ENCODE measurements around the gene TAF1C. TPM values are rescaled to one million over a fixed set of nuclear protein-coding genes. Genes with fewer than 3 reads are reported as not detected.

TAF1C gene
- total RNA-seq, 2 donors from 2014 or later = 42.5 to 52.8 TPM

- H3K27ac Mint-ChIP-seq = no peak overlapping the region
- ATAC-seq = no peak
- no peak for DNase-seq (ENCODE audit: low spot score in 2 of 2)
- no peaks in the 10 kb centered on the region for H3K9me3 Mint-ChIP-seq
- H3K36me3 Mint-ChIP-seq = no peaks in the 10 kb centered on the region
Measured at GRCh38 chr16:84195201-84196093, 8.6 kb upstream of the TAF1C start.

- H3K9me3 Mint-ChIP-seq = no peaks in the 10 kb centered on the region
- peak overlapping the region; percentile 46 to 88 for H3K27ac Mint-ChIP-seq
- DNase-seq (ENCODE audit: low spot score in 2 of 2) (peak in 1 of 2 donors; percentile 33), ATAC-seq (peak; percentile 51 to 71)
- H3K36me3 Mint-ChIP-seq = no peaks in the 10 kb centered on the region
Measured at GRCh38 chr16:84194470-84195200, 7.8 kb upstream of the TAF1C start.

- ATAC-seq (peak; percentile 34 to 39), DNase-seq (ENCODE audit: low spot score in 2 of 2) (no peak)
- no peaks in the 10 kb centered on the region for H3K36me3 Mint-ChIP-seq
- no peaks in the 10 kb centered on the region for H3K9me3 Mint-ChIP-seq
- peak overlapping the region; percentile 55 to 88 for H3K27ac Mint-ChIP-seq
Measured at GRCh38 chr16:84194018-84194417, 7.2 kb upstream of the TAF1C start.

DNA sequence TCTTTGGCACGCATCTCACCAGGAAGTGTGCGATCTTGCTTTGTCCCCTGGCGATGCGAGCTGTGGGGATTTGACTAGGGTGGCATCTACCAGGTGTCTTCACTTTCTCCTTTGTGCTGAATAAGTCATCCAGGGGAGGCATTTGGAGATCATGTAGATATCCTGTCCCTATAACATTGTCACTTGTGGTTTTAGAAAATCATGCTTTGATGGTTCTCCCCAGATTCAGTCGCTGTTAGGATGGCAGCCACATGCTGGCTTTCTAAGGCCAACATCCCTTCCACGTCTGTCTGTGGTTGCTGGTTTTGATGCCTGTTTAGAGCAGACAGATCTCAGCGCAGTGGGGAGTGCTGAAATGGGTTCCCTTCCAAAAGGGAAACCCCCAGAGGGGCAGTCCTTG is 6.6 kb upstream of the TAF1C start:
- no peak for DNase-seq (ENCODE audit: low spot score in 2 of 2)
- H3K27ac Mint-ChIP-seq = peak overlapping the region; percentile 55 to 88

GRCh38 chr16:84191466-84191865 is 4.6 kb upstream of the TAF1C start:
- Mint-ChIP-seq H3K36me3 (peaks cover 5% of the 10 kb centered on the region in 2 donors), H3K9me3 (no peaks in the 10 kb centered on the region), H3K27ac (no peak overlapping the region)
- no peak for ATAC-seq
- DNase-seq (ENCODE audit: low spot score in 2 of 2) = no peak

More for the DNA sequence above, 6.6 kb upstream of the TAF1C start:
- peak; percentile 23 to 78 for ATAC-seq
- Mint-ChIP-seq H3K36me3 (no peaks in the 10 kb centered on the region), H3K9me3 (no peaks in the 10 kb centered on the region)

DNA sequence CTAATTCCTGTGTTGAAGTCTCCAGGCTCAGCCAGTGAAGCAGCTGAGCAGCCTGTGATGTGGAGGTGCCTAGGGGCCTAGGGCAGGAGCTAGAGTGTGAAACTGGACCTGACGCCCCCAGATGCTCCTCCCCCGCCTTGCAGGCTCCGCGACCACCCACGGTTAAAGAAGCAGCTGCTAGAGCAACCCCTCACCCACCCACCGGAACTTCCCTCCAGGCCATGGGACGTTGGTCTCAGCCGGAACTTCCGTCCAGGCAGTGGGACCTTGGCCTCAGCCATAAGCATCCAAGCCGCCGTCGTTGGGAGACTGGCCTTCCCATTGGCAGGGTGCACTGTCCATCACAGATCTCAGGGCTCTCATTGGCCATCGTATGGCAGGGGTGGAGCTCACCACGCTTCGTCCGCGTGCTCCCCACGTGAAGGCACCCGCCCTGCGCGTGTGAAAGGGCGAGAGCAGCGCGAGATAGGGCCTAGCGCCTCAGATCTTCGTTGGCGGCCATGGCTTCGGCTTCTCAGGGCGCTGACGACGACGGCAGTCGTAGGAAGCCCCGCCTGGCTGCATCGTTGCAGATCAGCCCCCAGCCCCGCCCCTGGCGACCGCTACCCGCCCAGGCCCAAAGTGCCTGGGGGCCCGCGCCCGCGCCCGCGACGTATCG is 4.0 kb upstream of the TAF1C start, which contains the start of gene ADAD2:
ADAD2 (plus strand) TSS at position 427 of the 658 bp plus-strand sequence; CDS start at position 501, 74 bp downstream.
- Mint-ChIP-seq H3K9me3 (no peaks in the 10 kb centered on the region), H3K27ac (no peak within 1 kb of the TSS), H3K36me3 (peaks cover 5% of the 10 kb centered on the region in 2 donors)
- ATAC-seq = no peak
- peak in 1 of 2 donors; percentile 25 for DNase-seq (ENCODE audit: low spot score in 2 of 2)

DNA sequence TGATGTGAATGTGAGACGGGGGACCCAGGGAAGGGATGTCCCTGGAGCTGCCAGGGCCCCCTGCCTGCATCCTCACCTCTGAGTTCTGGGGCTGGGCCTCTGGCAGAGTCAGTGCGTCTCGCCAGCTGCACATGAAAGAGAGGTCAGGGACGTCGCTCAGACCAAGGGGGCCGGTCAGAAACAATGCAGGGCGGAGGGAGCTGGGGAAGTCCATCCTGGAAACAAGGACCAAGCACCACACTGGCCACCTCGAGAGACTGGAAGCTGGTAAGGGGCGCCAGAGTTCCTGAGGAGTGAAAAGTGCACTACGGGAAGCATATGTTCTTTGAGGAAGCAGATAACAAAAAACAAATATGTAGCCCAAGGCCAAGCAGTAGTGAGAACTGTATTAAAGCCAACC is 2.1 kb downstream of the TAF1C start:
- ATAC-seq (no peak), DNase-seq (ENCODE audit: low spot score in 2 of 2) (no peak)

DNA sequence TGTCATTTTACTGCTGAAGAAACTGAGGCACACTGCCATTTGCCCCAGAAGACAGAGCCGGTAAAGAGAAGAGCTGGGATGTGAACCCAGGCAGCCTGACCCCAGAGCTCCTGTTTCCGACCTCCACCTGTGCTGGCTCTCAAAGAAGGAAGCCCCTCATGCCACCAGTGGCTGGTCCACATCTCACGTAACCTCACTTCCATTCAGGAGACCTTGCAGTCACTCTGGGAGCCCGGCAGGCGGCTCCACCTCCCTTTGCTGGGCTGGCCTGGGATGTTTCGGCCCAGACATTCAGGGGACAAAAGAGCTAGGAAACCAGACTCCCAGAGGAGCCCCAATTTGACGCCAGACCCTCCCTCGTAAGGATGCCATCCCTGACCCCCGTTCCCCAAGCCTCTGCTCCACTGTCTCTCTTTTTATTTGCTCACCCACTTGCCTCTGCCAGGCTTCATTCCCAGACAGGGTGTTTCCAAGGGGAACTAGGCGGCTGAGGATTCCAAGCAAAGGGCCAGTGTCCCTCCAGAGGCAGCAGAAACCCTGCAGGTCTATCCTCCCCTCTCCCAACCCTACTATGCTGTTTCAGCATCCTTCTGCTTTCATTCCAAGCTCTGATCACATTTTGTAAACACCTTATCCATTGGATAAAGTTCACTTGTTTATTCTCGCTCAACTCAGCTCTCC is 2.8 kb downstream of the TAF1C start:
- no peak for ATAC-seq
- Mint-ChIP-seq H3K27ac (peak overlapping the region; percentile 82 to 95), H3K36me3 (peaks cover 5 to 19% of the 10 kb centered on the region in 2 donors)

More for the DNA sequence above, 2.1 kb downstream of the TAF1C start:
- peak overlapping the region; percentile 82 to 95 for H3K27ac Mint-ChIP-seq
- peaks cover 5 to 19% of the 10 kb centered on the region in 2 donors for H3K36me3 Mint-ChIP-seq
- no peaks in the 10 kb centered on the region for H3K9me3 Mint-ChIP-seq

GRCh38 chr16:84183572-84183875 is 3.3 kb downstream of the TAF1C start:
- Mint-ChIP-seq H3K9me3 (no peaks in the 10 kb centered on the region), H3K27ac (peak overlapping the region in 1 of 2 donors; percentile 48), H3K36me3 (peaks cover 5 to 19% of the 10 kb centered on the region in 2 donors)
- ATAC-seq (no peak), DNase-seq (ENCODE audit: low spot score in 2 of 2) (no peak)

More for the DNA sequence above, 2.8 kb downstream of the TAF1C start:
- no peaks in the 10 kb centered on the region for H3K9me3 Mint-ChIP-seq
- no peak for DNase-seq (ENCODE audit: low spot score in 2 of 2)

- no peaks in the 10 kb centered on the region for H3K9me3 Mint-ChIP-seq
- no peak for ATAC-seq
- DNase-seq (ENCODE audit: low spot score in 2 of 2) = no peak
- peak overlapping the region in 1 of 2 donors; percentile 48 for H3K27ac Mint-ChIP-seq
- peaks cover 5 to 19% of the 10 kb centered on the region in 2 donors for H3K36me3 Mint-ChIP-seq
Measured at GRCh38 chr16:84182680-84183571, 3.9 kb downstream of the TAF1C start.

- Mint-ChIP-seq H3K9me3 (no peaks in the 10 kb centered on the region), H3K36me3 (peaks cover 5 to 19% of the 10 kb centered on the region in 2 donors), H3K27ac (no peak overlapping the region)
- no peak for DNase-seq (ENCODE audit: low spot score in 2 of 2)
- ATAC-seq = no peak
Measured at GRCh38 chr16:84182104-84182503, 4.8 kb downstream of the TAF1C start.

DNA sequence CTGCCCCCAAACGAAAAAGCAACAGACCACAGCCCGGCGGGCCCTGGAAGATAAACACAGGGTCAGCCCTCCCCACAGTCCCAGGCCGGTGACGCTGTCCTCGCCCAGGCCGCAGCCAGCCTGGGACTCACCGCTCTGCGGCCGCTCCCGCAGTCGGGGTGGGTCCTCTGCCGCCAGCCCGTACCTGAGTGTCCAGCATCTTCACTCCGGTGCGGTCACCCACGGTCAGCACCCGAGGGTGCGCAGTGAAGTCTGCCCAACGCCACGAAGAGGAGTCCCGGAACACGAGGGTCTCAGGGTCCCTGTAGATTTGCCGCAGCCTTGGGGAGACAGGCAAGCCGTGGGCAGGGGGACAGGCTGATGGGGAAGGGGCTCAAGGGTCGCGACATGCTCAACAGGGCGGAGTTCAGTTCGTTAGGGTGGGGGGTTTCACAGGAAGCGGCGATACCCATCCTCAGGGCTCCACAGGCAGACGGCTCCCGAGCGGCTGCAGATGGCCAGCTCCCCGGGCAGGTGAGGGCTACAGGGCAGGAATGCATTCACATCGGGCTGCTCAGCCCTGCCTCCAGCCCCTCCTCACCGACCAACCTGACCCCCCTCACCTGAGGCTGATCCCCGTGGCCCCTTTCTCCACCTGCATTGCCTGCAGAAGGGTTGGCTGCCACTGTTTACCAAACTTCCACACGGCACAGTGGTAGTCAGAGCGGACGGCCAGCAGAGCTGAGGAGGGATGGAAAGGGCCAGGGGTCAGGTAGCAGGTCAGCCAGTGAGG is 5.5 kb downstream of the TAF1C start:
- no peak for ATAC-seq
- H3K36me3 Mint-ChIP-seq = peaks cover 0 to 14% of the 10 kb centered on the region in 2 donors
- H3K9me3 Mint-ChIP-seq = no peaks in the 10 kb centered on the region
- no peak overlapping the region for H3K27ac Mint-ChIP-seq
- no peak for DNase-seq (ENCODE audit: low spot score in 2 of 2)

DNA sequence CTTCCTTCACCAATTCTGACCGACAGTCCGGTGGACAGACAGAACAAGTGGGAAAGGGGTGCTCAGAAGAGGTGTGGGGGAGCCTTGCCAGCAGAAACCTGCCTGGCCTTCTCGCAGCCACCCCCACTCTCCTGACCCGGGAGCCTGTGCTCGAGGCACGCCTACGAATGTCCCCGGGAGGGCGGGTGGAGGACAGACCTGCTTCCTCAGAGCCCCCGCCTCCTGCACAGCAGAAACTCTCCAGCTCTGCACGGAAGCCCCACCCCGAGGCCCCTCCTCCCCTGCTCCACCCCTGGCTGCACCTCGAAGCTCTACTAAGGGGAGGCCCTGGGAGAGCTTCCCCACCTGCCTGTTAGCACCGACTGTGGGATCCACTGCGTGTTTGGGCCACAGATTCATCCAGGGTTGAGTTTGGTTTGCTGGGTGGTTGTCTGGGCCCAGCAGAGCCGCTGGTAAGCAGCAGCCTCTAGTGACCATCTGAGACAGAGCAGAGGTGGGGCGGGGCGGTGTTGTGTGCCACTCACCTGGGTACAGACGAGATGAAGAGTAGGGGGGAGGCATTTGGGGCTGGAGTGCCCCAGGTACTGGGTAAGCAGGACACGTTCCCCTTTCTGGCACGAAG is 6.2 kb downstream of the TAF1C start:
- peaks cover 0 to 14% of the 10 kb centered on the region in 2 donors for H3K36me3 Mint-ChIP-seq
- H3K9me3 Mint-ChIP-seq = no peaks in the 10 kb centered on the region
- ATAC-seq (no peak), DNase-seq (ENCODE audit: low spot score in 2 of 2) (no peak)
- H3K27ac Mint-ChIP-seq = no peak overlapping the region

DNA sequence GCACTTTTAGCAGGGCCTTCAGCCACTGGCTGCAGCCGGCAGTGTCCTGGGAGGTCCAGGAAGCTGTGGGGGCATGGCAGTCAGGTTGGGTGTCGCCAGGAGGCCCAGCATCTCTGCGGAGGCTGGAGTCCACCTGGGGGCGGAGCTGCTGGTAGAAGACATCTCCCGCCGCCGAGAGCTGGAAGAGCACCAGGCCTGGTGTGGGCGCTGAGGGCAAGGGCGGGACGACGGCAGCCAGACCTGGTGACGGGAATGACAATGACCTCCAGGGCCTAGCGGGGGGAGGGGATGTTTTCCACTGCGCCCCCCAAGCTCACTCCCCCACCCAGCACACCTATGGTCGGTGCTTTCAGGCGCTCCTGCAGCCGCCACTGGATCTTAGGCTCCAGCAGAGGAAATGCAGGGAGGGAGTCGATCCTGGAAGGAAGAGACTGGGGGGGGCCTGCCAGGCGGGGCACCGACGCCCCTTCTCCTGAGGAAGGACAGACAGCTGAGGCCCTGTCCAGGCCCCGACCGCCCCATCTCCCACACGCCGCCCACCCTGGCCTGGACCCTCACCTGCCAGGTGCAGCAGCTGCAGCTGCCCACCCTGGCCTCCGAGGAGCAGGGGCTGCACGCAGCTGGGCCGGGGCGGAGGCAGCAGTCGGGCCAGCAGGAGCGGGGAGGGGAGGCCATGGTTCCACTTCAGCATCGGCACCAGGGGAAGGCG is 7.1 kb downstream of the TAF1C start:
- DNase-seq (ENCODE audit: low spot score in 2 of 2) = no peak
- peaks cover 0 to 9% of the 10 kb centered on the region in 2 donors for H3K36me3 Mint-ChIP-seq
- ATAC-seq = no peak
- no peaks in the 10 kb centered on the region for H3K9me3 Mint-ChIP-seq
- H3K27ac Mint-ChIP-seq = no peak overlapping the region

All from activated naive CD4-positive, alpha-beta T cell treated with anti-CD3 and anti-CD28 coated beads, Interleukin-2, amount 50 U/mL, for 72 hours (primary cell).